K562 (cell line): ENCODE measurements around the gene PTPN7. TPM values are rescaled to one million over a fixed set of nuclear protein-coding genes. Genes with fewer than 3 reads are reported as not detected.
"Not testable (repeated sequence)": the region's sequence is repeated elsewhere in the genome, so short reads cannot be mapped to it uniquely, and the experiment has no call there.

Experiments used
- ATAC-seq: fragments of 200-7000 bp; cut with Tn5 transposase; 3 replicates; pipeline ENCODE4 v1.9.1; 2020; ENCODE audit warnings: moderate library complexity
- BruUV-seq: library from RNA; stranded (reverse); fragments of 400-500 nt; replicated peaks from 2 replicates; lab custom pipeline; 2021; lab: Mats Ljungman, UMichigan
- CTCF ChIA-PET: fragments of 300-600 bp; formaldehyde crosslinking; extraction: SDS; loops from one replicate; lab custom pipeline; 2021; ENCODE audit warnings: low intra/inter-chr PET ratio; lab: Yijun Ruan, JAX
- POLR2A ChIA-PET: fragments of 300-600, 350-650 bp; sonication (Branson Sonifier 250); formaldehyde crosslinking; extraction: SDS; loops from one replicate; lab custom pipeline; 2021; ENCODE audit warnings: antibody characterized with exemption, inconsistent platforms; lab: Yijun Ruan, JAX
- DNase-seq, 4 experiments: peaks; one replicate each; pipeline versions ENCODE4 v3.0.0 to v3.0.0-alpha.2; 2011 to 2018; ENCODE audit warnings: low spot score in 3 of 4, mixed read lengths in 3 of 4; ENCODE audit errors: extremely low read depth in 1 of 4
- FAIRE-seq: peaks from 2 replicates; lab custom pipeline; 2011; peaks lifted over from hg19 to GRCh38; lab: Jason Lieb, UNC
- H2AFZ ChIP-seq: 2 replicates; pipeline ENCODE4 v1.6.0; 2011; ENCODE audit warnings: low read depth, low read length, control low read depth, inconsistent platforms
- H3K27ac ChIP-seq: fragments of 200-600 bp; 3 replicates; pipeline ENCODE4 v1.8.0; 2011; ENCODE audit warnings: low read depth, mild to moderate bottlenecking, control low read depth, inconsistent platforms, low read length, moderate library complexity, mixed read lengths; ENCODE audit errors: extremely low read depth
- H3K27me3 ChIP-seq, 2 experiments: fragments of 300-600 bp in 1 of 2; 2 replicates in 1 of 2; 3 replicates in 1 of 2; pipeline versions ENCODE4 v1.6.0 to v1.8.0; 2011; ENCODE audit warnings: inconsistent platforms in 2 of 2, low read length in 2 of 2, mild to moderate bottlenecking in 1 of 2, mixed read lengths in 1 of 2, moderate library complexity in 1 of 2; ENCODE audit not compliant: control insufficient read depth in 2 of 2, insufficient read depth in 2 of 2
- H3K36me3 ChIP-seq: fragments of 300-600 bp; 3 replicates; pipeline ENCODE4 v1.8.0; 2011; ENCODE audit warnings: mild to moderate bottlenecking, low read length, inconsistent platforms; ENCODE audit not compliant: control insufficient read depth, insufficient read depth
- H3K4me1 ChIP-seq, 2 experiments: fragments of 200-600 bp in 1 of 2; replicated peaks in 1 of 2; 2 replicates in 1 of 2; 3 replicates in 1 of 2; pipeline versions ENCODE4 v1.5.1 to v1.8.0; 2011; ENCODE audit warnings: inconsistent platforms in 2 of 2, low read length in 2 of 2, mild to moderate bottlenecking in 1 of 2, mixed read lengths in 1 of 2, moderate library complexity in 1 of 2; ENCODE audit not compliant: control insufficient read depth in 2 of 2, insufficient read depth in 2 of 2
- H3K4me2 ChIP-seq: 2 replicates; pipeline ENCODE4 v1.6.1; 2011; ENCODE audit warnings: low read length, control low read depth, inconsistent platforms, mixed read lengths; ENCODE audit not compliant: insufficient read depth
- H3K4me3 ChIP-seq: fragments of 200-600 bp; sonication (generic), shearing (Covaris generic); 2 replicates; pipeline ENCODE4 v1.5.1; 2016; ENCODE audit warnings: control low read depth, inconsistent platforms
- H3K79me2 ChIP-seq: fragments of 200-600 bp; 3 replicates; pipeline ENCODE4 v1.8.0; 2011; ENCODE audit warnings: low read length, inconsistent platforms; ENCODE audit not compliant: control insufficient read depth, insufficient read depth
- H3K9ac ChIP-seq, 2 experiments: 2 replicates each; pipeline versions ENCODE4 v1.6.0 to v1.6.1; 2011; ENCODE audit warnings: low read depth in 2 of 2, low read length in 2 of 2, control low read depth in 1 of 2, inconsistent platforms in 1 of 2, mild to moderate bottlenecking in 1 of 2, mixed read lengths in 1 of 2; ENCODE audit not compliant: insufficient read depth in 1 of 2
- H3K9me1 ChIP-seq: one replicate; pipeline ENCODE4 v1.6.0; 2011; ENCODE audit warnings: inconsistent platforms, mild to moderate bottlenecking, low read length, moderate library complexity; ENCODE audit not compliant: control insufficient read depth, insufficient read depth
- H3K9me3 ChIP-seq: replicated peaks from 2 replicates; pipeline ENCODE4 v1.5.1; 2011; ENCODE audit warnings: low read depth, low read length, inconsistent platforms; ENCODE audit not compliant: control insufficient read depth, insufficient read depth
- H4K20me1 ChIP-seq: replicated peaks from 2 replicates; pipeline ENCODE4 v1.6.1; 2011; ENCODE audit warnings: low read length, inconsistent platforms, mixed read lengths; ENCODE audit not compliant: control insufficient read depth, insufficient read depth
- FOXM1 ChIP-seq, 2 experiments: fragments of 450-650 bp in 1 of 2; sonication (generic) in 1 of 2; formaldehyde crosslinking in 1 of 2; IDR thresholded peaks; 2 replicates each; pipeline versions ENCODE4 v1.6.1 to v1.9.0; 2017 to 2022; ENCODE audit warnings: low read depth in 2 of 2, mild to moderate bottlenecking in 2 of 2, missing genetic modification reagents in 1 of 2, moderate library complexity in 1 of 2
- POLR2G ChIP-seq: fragments of 200-400 bp; formaldehyde crosslinking; IDR thresholded peaks from 2 replicates; pipeline ENCODE4 v1.6.1; 2017; ENCODE audit warnings: low read depth, mild to moderate bottlenecking, antibody characterized with exemption, low read length, moderate library complexity
- TAL1 ChIP-seq: fragments of 450-650 bp; IDR thresholded peaks from 2 replicates; pipeline ENCODE4 v1.6.1; 2016; ENCODE audit warnings: mild to moderate bottlenecking
- WGBS: fragments of 100-300 bp; shearing (Covaris generic); methylation state at CpG from one replicate; pipeline ENCODE4 v1.1.6; 2016; ENCODE audit warnings: low coverage, mixed read lengths; ENCODE audit not compliant: insufficient coverage; ENCODE audit errors: missing lambda C conversion rate; 5-methylcytosine and 5-hydroxymethylcytosine counted together
- in situ Hi-C: fragments of 300-500 bp; cut with MboI; formaldehyde crosslinking; loops from 4 replicates; pipeline ENCODE4 v1.15.0; 2018; ENCODE audit warnings: inconsistent platforms, mixed read lengths
- intact Hi-C: fragments of 100-400 bp; cut with micrococcal nuclease; formaldehyde crosslinking; loops from 2 replicates; pipeline ENCODE4 v1.14.2; 2022
- polyA plus RNA-seq, 8 experiments: library from polyadenylated mRNA; depleted of rRNA in 4 of 8; stranded (reverse) in 5 of 8; unstranded in 3 of 8; fragments of >200 nt; fragmentation: Nextera tagmentation in 2 of 8; fragmentation: Illumina TruSeq in 1 of 8; extraction: Ambion mirVana in 2 of 8; extraction: Trizol in 1 of 8; gene quantifications; 2 replicates each; pipeline versions ENCODE4 v1.2.1 to v1.2.3, GENCODE V29; 2011 to 2014; ENCODE audit warnings: inconsistent platforms in 1 of 8, missing spikeins in 1 of 8
- total RNA-seq, 7 experiments: library from RNA; depleted of rRNA in 6 of 7; stranded (reverse); fragments of >200 nt in 6 of 7; fragmentation: Illumina TruSeq in 2 of 7; extraction: Trizol in 2 of 7; gene quantifications; 2 replicates each; pipeline versions ENCODE4 v1.2.1 to v1.2.3, GENCODE V29; 2011 to 2021; ENCODE audit warnings: low replicate concordance in 1 of 7

PTPN7 gene
- total and polyA plus RNA-seq, 9 of the 15 experiments (the other 6 are each of a cell fraction or from before 2014, with no cell fraction given), result 18.7 to 144 (median 120) TPM

- Histone ChIP-seq H3K4me3 (no peak overlapping the region), H3K9ac (peak overlapping the region in 1 of 2 experiments; percentile 78; a peak in 2 of 4 replicates), H3K27ac (no peak overlapping the region), H3K9me1 (peaks cover 5% of the 10 kb centered on the region), H3K27me3 (no peaks in the 10 kb centered on the region; a peak in 1 of 5 replicates), H3K4me1 (peaks cover 0 to 18% of the 10 kb centered on the region in 2 experiments; a peak in 3 of 5 replicates), H2AFZ (no peak overlapping the region), H3K9me3 (no peaks in the 10 kb centered on the region), H3K79me2 (no peaks in the 10 kb centered on the region), H3K36me3 (0 out of 3 replicates have a peak, but pooled peaks cover 4% of the 10 kb centered on the region), H3K4me2 (no peak overlapping the region), H4K20me1 (peaks cover 15% of the 10 kb centered on the region)
- FAIRE-seq (no peak), DNase-seq (no peak), ATAC-seq (no peak)
- BruUV-seq, result no TSS peak
- in situ Hi-C loops (no loop called here), intact Hi-C loops (no loop called here)
- POLR2A ChIA-PET, result no interaction called here
- CTCF ChIA-PET, result no interaction called here
- 52% methylated on average over 6 of the region's 7 CpGs for whole genome bisulfite sequencing
- TF ChIP-seq POLR2G (peak; percentile 68), FOXM1 (IDR thresholded peaks at IDR 0.05; ENCODE audit: low read depth) (no peak), FOXM1 (CRISPR knock-in tag; IDR thresholded peaks at IDR 0.05; ENCODE audit: low read depth) (0 out of 2 replicates have a peak, but pooled peaks have one; percentile 35), TAL1 (no peak)
Observed at GRCh38 chr1:202181586-202181985, 21.2 kb upstream of the PTPN7 start.

GRCh38 chr1:202180751-202181139 is 20.3 kb upstream of the PTPN7 start:
- CTCF ChIA-PET, H3K27ac ChIP-seq, H2AFZ ChIP-seq, ATAC-seq, H3K36me3 ChIP-seq, DNase-seq, FAIRE-seq, H3K4me2 ChIP-seq, H3K79me2 ChIP-seq, H3K9me3 ChIP-seq, H3K9me1 ChIP-seq, H3K4me3 ChIP-seq, intact Hi-C loops, BruUV-seq, in situ Hi-C loops, H3K27me3 ChIP-seq: not testable (repeated sequence)
- H4K20me1 ChIP-seq, result peaks cover 13% of the 10 kb centered on the region
- POLR2A ChIA-PET, result interaction anchor here (1.1 to 1.9 kb wide), 2 partner anchors 12 to 31 kb away, joined by 4 to 6 read pairs; partner anchors contain the start of gene LGR6
- H3K4me1 ChIP-seq, result peaks cover 0 to 18% of the 10 kb centered on the region in 2 experiments; a peak in 3 of 5 replicates
- H3K9ac ChIP-seq, result peak overlapping the region in 1 of 2 experiments; percentile 68; a peak in 1 of 4 replicates
- WGBS, result 31% methylated on average over 2 of the region's 2 CpGs
